ENCODE results near the gene TWIST2.

DNA sequence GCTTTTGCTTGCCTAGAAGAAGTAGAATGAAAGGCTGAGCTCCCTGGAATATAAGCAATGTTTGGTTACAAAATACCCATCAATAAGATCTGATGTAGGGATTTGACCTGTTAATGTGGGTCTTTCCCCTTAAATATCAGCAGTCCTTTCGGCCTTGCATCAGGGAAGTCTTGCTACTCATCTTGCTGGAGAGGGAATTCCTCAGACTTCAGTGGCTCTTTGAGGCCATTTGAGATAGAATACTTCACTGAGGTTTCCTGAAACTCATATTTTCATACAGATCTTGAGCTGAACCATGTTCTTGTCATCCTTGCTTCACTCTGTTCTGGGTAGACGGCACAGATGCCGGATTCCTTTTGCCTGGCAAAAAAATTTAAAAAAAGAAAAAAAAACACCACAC, 3.9 kb downstream of the TWIST2 start:
- TF ChIP-seq CTCF (IDR thresholded peaks at IDR 0.05; ENCODE audit: insufficient read depth, low read length) (no peak), POLR2AphosphoS5 (IDR thresholded peaks at IDR 0.05; ENCODE audit: low read depth) (no peak)

Data from HL-60 (cell line).